Measurements from ENCODE around the gene CFAP46.
"Not testable (repeated sequence)": the region's sequence is repeated elsewhere in the genome, so short reads cannot be mapped to it uniquely, and the experiment has no call there.

CFAP46 gene

DNA sequence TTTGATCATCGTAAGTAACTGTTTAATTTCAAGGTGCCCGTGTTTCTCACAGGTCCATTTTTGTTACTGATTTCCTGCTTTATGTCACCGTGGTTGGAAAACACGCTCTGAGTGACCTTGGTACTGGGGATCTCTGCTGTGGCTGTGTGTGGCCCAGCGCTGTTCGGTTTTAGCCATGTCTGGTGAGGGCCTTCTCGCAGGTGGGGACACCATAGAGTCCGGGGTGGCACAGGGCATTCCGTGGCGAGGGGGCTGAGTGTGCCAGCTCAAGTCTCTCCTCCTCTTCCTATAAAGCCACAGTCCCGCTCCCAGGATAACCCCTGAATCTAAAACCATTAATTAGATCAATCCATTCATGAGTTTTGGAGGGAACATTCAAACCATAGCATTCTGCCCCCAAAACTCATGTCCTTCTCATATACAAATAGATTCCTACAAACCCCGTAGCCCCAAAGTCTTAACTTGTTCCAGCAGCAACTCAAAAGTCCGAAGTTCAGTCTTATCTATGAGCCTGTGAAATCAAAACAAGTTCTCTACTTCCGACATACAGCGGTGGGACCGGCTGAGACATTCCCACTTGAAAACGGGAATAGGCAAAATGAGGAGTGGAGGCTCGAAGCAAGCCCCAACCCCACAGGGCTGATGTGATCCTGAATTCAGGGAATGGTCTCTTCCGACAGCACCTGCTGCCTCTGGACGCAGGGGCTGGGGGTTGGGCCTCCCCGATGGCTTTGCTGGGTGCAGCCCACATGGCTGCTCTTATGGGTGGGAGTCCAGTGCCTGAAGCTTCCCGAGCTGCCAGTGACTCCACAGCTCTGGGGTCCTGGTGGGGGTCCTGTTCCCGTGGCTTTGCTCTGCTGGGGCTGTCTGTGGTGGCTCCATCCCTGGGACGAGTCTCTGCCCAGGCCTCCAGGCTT lies 101.4 kb downstream of the CFAP46 start:
- DNase-seq: no peak

DNA sequence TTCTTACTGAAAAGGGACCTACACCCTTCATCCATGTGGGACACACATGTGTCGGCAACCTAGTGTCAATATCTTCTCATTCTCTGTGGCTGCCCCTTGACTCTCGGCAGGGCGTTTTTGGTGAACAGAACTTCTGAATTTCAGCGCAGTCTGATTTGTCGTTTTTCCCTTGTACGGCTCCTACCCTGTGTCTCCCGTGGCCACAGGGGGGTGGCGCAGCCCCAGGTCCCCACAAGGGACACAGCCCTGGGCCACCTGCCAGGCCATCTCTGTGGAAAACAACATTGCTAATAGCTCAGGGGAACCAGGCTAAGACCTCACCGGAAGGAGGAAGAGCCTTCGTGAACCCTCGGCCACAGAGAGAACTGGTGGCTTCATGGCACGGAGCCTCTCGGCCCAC lies 103.3 kb downstream of the CFAP46 start:
- DNase-seq: no peak

DNA sequence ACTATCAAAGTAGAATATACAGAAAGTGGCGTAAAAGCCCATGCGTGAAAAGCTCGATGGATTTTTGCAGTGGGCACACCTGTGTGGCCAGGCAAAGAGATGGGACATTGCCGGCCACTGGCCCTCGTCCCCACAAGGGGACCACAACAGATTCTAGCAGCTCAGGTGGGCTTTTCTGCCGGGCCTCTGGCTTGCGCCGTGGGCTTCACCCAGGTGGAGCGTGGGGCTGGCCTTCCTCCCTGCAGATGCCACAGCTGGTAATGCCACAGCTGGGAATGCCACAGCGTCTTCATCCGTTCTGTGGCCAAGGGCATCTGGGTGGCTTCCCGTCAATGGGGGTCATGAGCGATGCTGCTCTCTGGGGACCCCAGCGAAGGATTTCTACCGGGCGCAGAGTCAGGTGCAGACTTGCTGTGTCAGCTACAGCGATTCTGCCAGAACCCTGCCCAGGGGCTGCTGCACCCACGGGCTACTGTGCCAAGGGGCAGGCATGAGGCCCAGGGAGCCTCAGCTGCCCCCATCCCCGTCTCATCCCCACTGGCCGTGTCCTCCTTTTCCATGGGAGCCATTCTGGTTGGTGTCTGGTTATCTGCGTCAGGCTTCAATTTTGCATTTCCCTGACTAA lies 103.9 kb downstream of the CFAP46 start:
- DNase-seq: no peak

DNA sequence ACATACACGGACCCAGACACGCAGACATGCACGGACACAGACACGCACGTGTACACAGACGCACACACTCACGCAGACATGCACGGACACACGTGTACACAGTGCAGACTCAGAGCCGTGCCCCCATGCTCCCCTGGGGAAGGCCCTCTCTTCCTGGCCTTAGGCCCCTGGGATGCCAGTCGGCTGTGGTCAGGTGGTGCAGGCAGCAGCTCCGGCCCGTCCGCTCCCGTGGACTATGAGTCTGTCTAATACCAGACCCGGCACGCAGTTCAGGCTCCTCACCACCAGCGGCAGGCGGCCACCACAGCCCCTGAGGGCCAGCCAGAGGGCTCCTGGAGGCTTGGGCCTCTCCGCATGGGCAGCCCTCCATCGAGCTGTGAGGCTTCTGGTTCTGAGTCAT lies 104.5 kb downstream of the CFAP46 start:
- DNase-seq: no peak

DNA sequence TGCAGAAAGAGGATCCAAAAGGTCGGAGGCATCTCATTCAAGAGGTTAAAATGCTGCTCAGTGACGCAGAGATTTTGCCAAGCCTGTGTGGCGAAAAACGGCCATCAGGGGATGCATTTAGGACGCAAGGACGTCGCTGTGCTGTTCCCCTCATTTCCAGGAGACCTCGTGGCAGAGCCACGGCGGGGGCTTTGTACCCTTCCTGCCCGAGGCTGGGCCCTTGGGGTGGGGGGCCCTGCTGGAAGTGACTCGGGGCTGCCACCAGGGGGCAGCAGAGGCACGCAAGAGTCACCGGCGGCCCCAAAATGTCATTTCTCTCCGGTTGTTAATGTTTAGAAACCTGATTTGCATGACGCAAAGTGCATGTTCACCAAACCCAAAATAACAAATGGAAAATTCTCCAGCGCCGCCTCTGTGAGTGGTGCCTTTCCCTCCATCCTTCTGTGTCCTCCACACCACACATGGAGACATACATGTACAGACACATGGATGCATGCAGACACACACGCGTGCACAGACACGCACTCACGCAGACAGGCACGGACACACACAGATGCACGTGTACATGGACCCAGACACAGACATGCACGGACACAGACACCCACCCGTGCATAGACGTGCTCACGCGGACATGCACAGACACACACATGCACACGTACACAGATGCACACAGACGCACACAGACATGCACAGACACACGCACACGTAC lies 105.4 kb downstream of the CFAP46 start:
- DNase-seq: no peak

DNA sequence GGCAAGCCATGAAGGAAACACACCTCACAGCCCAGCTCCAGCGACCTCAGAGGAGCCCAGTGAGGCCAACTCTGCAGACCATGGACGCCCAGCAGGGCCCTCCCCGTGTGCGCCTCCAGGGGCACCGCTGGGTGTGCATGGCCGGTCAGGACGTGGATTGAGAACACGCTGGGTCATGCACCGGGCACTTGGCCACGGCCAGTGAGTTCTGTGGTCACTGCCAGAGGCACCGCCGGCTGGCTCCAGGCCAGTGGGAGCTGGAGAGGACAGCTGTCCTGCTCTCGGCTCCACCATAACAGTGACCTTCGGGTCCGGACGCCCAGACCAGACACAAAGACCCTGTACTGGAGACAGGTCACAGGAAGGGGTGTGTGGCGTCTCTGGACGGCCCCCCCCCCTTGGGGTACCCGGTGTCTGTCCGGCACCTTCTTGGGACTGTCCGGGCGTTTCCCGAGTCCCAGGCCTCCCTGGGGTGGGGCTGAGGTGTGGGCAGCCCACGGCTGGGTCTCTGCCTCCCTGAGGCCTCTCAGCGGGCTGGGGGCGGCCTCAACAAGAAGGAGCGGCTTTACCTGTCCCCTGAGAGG lies 106.0 kb downstream of the CFAP46 start:
- no peak for DNase-seq

DNA sequence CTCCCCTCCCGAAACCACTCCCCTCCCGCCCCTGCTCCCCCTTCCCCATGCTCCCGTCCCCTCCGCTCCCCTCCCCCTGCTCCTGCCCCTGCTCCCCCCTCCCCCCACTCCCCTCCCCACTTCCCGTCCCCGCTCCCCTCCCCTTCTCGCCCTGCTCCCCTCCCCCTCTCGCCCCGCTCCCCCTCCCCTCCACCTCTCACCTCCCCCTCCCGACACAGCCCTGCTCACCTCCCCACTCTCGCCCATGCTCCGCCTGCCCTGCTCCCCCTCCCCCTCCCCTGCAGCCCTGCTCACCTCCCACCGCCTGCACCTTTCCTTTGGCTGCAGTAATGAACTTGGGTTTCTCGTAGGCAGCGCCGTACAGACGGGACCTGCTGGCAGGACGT lies 106.5 kb downstream of the CFAP46 start:
- no peak for DNase-seq

DNA sequence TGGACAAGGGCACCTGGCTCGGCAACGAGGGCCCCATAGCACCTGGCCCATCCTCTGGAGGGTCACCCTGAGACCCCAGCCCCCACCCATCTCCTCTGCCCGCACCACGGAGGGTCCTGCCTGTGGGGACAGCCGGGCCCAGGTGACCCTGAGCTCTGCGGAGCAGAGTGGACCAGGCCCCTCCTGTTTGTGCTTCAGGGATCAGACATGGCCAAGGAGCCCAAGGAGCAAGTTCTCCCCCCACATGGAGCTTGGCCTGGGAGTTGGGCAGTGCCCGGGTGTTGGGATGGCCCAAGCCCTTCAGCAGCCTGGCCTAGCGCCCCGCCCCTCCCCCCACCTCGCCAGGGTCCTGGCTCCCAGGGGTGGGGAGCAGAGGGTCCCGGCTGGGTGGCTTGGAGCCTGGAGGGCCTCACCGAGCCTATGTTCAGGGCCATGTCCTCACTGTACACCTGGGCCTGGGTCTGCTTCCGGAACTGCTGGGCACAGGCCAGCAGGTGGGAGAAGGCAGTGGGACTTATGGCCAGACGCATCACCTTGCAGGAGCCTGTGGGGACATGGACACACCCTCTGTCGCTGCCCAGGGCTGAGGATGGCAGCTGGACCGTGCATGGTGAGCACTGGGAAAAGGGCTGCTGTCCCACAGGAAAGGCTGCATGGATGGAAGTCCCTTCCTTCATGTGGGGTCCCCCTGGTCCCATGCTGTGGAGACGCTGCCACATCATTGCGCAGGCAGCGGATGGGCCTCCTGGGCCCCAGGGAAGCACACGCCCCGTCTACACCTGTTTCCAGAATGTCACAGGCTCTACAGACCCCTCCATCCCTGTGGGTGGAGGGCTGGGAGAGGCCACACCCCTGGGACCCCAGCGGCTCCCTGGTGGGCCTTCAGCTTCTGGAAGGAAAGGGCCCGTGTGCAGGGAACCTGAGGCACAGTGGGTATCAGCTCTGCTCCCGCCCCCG lies 107.2 kb downstream of the CFAP46 start:
- no peak for DNase-seq

DNA sequence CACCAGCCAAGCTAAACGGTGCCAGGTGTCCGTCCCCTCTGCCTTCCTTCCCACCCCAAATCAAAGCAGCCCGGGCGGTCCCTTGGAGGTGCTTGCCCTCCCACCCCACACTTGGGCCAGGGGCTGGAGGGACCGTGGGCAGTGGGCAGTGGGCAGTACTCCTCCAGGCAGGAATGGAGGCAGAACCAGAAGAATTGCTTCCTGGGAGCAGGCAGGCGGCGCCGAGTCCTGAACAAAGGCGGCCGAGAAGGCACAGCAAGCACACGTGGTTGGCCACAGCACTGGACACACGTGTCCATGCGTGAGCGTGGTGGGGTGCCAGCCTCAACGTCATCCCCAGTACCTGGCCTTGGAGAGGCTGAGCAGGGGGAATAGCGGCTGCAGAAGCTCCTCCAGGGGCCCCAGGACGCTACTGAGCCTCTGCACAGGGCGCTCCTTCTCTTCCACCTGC lies 108.0 kb downstream of the CFAP46 start:
- no peak for DNase-seq

DNA sequence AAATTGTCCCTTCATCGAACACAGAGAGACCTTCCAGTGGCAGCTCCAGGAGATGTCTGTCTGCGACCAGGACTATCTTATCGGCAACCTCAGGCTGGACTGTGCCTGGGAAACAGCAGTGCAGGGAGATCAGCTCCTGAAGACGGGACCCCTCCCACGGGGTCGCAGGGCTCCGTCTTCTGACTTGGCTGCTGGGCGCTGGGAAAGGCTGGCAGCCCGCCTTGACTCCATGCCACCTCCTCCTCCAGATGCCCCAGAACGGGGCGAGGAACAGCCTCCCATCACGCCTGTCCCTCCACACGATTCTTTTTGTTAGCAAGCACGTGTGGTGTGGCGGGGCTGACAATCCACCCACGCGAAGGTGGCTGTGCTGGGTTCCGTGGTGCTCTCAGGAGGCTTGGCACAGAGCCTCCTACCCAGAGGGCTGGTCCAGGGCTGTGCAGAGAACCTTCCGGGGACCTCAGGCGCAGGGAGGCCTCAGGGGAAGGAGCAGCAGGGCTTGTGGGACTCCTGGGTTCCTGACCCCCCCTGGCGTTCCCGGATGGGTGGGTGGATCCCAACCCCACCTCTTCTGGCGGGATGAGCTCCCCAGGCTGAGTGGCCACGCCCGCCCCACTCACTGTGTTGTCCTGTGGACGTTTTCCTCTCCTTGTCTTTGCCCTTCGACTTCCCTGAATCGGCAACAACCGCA lies 108.8 kb downstream of the CFAP46 start:
- DNase-seq: no peak

DNA sequence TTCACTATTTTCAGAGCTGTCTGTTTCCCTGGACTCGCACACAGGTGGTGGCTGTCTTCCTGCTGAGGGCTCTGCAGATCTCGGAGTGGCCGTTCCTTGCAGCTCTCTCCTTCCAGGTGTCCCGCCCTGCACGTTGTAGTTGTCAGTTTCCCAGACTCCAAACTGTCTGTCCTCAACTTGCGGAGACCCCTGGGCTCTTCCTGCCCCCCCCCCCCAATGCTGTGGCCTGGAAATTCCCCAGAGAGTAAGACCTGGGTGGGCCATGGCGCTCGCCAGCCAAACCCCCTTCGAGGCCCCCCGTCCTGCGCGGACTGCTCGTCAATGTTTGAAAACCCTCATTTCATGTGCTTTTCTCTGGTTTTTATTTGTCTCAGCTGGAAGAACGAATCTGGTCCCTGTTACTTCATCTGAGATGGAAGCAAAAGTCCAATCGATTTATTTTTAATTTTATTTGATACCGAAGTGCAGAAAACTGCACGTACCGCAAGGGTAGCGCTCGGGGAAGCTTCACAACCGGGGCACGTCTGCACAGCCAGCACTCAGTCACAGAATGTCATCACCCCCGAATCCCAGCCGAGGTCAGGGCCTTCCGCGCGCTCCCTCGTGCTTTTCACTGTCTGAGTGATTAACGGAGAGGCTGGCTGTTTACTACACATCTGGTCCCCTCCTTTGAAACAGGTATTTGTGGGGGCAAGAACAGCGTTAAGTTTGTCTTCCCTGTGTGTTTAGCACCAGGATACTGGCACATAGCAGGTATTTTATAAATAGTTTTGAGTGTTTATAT lies 110.0 kb downstream of the CFAP46 start:
- DNase-seq: no peak

DNA sequence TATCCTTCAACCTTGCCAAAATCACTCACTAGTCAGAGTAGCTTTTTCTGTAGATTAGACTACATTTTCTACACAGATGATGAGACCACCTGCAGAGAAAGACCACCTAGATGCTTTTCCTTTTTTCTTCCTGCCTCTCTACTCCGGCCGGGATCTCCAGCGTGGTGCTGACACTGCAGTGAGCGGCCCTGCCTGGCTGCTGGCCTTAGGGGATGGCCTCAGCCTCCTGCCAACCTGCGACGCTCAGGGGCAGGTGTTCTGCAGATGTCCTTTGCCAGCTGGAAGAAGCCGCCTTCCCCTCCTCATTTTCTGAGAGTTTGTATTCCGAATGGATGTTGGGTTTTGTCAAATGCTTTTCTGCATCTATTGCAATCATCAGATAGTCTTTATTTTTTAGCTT lies 113.0 kb downstream of the CFAP46 start:
- no peak for DNase-seq

DNA sequence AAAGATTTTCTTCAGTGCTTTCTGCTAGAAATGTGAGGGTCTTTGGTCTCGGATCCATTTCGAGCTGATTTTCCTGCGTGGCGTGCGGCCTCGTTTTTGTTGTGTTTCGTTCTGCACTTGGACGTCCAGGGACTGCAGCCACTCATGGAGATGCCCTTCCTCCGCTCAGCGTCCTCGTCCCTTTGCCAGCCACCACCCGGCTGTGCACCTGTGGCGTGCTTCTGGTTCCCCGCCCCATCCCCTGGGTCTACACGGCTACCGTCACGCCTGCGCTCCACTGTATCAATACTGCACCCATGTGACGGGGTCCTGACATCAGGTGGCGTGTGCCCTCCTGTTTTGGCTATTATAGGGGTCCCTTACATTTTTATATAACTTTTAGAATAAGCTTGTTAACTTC lies 113.7 kb downstream of the CFAP46 start:
- DNase-seq: no peak

DNA sequence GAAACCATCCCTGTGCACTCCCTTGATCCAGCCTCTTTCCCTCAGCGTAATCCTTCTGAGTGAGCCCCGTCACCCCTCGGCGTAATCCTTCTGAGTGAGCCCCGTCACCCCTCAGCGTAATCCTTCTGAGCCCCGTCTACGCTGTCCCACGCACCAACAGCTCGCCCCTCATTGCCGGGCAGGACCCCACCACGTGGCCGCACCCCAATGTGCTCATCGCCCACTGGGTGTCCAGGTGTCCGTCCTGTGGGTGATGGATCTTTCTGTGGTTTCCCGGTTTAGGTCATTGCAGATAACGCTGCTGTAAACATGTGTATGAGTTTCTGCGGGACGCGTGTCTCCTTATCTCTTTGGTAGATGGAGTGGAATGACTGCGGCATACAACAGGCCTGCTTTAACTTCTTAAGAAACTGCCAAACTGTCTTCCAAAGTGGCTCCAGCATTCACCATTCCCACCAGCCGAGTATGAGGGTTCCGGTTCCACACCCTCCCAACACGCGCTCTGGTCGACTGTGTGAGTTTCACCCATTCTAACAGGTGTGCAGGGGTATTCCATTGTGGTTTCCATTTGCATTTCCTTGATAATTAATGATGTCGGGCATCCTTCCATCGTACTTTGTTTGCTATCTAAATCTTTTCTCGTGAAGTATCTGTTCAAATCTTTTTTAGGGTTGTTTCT lies 114.4 kb downstream of the CFAP46 start:
- DNase-seq: no peak

DNA sequence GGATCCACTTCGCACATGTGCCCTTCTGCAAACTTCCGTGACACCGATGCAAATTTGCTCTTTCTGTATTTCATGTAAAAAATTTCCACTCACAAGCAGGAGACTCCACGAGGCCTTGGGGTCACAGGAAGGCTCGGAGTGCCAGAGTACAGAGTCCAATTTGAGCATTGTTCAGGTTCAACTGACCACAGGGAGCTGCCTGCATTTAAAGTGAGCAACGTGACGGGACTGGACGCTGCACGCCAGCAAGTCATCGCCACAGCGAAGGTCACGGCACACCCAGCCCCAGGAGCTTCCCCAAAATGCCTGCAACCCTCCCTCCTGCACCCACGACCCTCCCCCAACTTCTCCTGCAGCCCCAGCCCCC lies 115.0 kb downstream of the CFAP46 start:
- no peak for DNase-seq

DNA sequence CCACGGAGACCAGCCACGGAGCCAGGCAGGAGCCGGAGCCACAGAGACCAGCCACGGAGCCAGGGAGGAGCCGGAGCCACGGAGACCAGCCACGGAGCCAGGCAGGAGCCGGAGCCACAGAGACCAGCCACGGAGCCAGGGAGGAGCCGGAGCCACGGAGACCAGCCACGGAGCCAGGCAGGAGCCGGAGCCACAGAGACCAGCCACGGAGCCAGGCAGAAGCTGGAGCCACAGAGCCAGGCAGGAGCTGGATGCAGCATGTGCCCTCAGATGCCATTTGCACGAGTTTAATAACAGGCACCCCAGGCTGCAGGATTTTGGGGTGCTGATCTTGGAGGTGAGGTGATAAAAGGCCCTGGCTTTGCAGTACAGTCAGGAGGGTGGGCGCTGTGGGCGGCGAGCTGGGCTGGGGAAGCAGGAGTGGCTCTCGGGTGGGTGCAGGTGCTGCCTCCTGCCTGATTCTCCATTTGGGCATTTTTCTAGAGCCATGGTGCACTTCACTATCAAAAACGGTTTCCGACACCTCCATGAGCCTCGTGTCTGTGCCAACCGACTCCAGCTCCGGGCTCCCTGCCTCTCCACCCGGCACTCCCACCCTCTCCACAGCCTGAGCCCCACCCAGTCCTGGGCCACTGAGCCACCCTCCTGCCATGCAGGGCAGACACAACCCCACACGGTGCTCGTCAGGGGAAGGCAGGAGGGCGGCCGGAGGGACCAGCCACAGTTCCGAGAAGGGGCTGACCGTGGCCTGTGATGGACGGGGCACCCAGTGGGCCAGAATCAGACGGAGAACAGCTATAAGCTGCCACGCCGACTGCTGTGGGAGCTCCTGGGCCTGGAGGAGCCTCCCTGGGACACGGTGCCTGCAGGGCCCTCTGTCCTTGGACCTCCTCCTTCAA lies 115.6 kb downstream of the CFAP46 start:
- no peak for DNase-seq

DNA sequence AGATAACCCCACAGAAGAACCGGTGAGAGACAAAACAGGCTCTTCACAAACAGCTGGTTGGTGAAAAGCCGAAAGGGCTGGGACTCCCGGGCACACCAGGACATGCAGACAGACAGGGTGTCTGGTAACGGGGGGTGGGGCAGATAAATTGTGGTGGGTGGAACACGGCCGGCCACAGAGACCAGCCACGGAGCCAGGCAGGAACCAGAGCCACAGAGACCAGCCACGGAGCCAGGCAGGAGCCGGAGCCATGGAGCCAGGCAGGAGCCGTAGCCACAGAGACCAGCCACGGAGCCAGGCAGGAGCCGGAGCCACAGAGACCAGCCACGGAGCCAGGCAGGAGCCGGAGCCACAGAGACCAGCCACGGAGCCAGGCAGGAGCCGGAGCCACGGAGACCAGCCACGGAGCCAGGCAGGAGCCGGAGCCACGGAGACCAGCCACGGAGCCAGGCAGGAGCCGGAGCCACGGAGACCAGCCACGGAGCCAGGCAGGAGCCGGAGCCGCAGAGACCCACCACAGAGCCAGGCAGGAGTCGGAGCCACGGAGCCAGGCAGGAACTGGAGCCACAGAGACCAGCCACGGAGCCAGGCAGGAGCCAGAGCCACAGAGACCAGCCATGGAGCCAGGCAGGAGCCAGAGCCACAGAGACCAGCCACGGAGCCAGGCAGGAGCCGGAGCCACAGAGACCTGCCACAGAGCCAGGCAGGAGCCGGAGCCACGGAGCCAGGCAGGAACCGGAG lies 116.4 kb downstream of the CFAP46 start:
- not testable (repeated sequence) for DNase-seq

DNA sequence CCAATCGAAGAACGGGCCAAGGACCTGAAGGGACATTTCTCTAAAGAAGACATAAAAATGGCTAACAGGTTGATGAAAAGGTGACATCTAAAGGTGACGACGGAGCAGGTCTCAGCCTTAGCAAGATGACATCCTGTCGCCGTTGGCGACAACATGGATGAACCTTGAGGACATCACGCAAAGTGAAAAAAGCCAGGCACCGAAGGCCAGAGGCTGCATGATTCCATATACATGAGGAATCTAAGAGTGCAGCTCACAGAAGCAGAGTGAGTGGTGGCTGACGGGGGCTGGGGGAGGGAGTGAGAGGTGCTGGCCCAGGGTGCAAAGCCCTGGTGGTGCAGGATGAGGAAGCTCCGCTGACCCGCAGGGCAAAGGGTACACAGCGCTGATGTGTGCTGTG lies 122.3 kb downstream of the CFAP46 start:
- no peak for DNase-seq

Measured in amniotic stem cell (primary cell).